SK-N-MC (cell line): ENCODE measurements around the gene BTNL2.

Experiments used
- EZH2 ChIP-seq: fragments of 200-600 bp; sonication (generic); IDR thresholded peaks from one replicate; pipeline ENCODE4 v1.6.1; 2017; ENCODE audit warnings: antibody characterized with exemption
- FOXP2 ChIP-seq: optimal IDR thresholded peaks from 2 replicates; pipeline ENCODE3; 2011; ENCODE audit warnings: mild to moderate bottlenecking, moderate library complexity; ENCODE audit not compliant: insufficient read depth; ENCODE audit errors: extremely low read length, control extremely low read depth
- POLR2AphosphoS5 ChIP-seq: IDR thresholded peaks from 2 replicates; pipeline ENCODE4 v1.6.1; 2012; ENCODE audit warnings: mild to moderate bottlenecking, low read depth, low read length, borderline replicate concordance

- no peak for TF ChIP-seq POLR2AphosphoS5
- TF ChIP-seq EZH2: no peak
- no peak for TF ChIP-seq FOXP2
Observed at GRCh38 chr6:32402812-32403211, 4.2 kb downstream of the BTNL2 start.
